Stimulated activated CD8-positive, alpha-beta memory T cell treated with anti-CD3 and anti-CD28 coated beads, Interleukin-2, amount 100 ng/mL, for 48 hours (primary cell): ENCODE measurements around the gene CLHC1.
"Not testable (repeated sequence)": the region's sequence is repeated elsewhere in the genome, so short reads cannot be mapped to it uniquely, and the experiment has no call there.

ENCODE experiments used
- DNase-seq, 2 donors: peaks; one replicate each; pipeline ENCODE4 v3.0.0-alpha.2; 2020; ENCODE audit warnings: low read depth in 2 of 2

Gene CLHC1

GRCh38 chr2:55136138-55136541 is 96.0 kb downstream of the CLHC1 start:
- no peak for DNase-seq

- no peak for DNase-seq
Observed at GRCh38 chr2:55135491-55135890, 96.6 kb downstream of the CLHC1 start.

DNA sequence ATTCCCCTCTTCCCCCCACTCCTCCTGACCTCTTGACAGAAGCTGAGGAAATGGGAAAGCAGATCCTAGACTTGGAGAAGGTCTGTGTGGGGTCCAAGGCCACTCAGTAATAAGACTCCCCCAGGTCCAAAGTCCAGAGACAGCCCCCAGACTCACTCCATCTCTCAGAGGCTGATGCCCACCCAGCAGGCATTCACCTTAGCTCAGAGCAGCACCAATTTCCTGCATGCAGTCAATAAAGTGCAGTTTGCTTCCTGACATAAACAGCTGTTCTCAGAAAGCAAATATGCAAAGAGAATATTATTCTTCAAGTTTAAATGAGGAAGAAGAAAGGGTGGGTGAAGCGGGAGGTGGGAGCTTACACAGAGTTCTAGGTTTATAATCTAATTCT is 97.8 kb downstream of the CLHC1 start:
- DNase-seq, result no peak

DNA sequence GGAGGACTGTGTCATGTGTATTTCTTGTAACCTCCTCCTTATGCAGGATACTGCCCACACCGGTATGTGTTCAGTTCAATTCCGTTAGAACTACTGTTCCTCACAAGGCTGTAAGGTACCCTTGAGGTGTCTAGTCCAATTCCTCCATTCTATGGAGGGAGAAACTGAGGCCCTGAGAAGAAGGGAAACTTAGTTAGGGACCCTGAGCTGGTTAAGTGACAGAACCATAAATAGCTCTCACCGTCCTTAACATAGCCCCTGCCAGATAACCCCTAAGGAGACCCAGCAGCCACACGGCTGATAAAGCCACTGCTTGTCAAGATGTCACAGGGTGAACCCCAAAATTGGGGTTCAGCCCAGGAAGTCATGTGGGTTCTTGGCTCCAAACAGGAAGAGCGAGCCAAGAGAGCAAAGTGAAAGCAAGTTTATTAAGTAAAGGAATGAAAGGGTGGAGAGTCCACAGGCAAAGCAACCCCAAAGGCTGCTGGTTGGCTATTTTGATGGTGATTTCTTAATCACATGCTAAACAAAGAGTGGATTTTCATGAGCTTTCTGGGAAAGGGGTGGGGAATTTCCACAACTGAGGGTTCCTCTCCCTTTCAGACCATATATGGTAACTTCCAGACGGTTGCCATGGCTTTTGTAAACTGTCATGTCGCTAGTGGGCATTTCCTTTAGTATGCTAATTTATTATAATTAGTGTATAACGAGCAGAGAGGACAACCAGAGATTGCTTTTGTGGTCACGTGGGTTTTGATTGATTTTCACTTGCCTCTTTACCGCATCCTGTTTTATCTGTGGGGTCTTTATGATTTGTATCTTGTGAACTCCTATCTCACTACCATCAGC is 98.4 kb downstream of the CLHC1 start:
- DNase-seq, result peak in 1 of 2 donors; percentile 4

- no peak for DNase-seq
Observed at GRCh38 chr2:55130849-55131248, 101.2 kb downstream of the CLHC1 start.

DNA sequence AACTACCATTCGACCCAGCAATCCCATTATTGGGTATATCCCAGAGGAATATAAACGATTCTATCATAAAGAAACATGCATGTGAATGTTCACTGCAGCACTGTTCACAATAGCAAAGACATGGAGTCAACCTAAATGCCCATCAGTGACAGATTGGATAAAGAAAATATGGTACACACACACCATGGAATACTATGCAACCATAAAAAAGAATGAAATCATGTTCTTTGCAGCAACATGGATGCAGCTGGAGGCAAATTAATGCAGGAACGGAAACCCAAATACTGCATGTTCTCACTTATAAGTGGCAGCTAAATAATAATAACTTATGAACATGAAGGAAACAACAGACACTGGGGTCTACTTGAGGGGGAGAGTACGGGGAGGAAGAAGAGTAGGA is 105.5 kb downstream of the CLHC1 start:
- DNase-seq, result not testable (repeated sequence)
